IPS-20b (cell line): ENCODE results near the gene NUTM2F.
"Not testable (repeated sequence)": the region's sequence is repeated elsewhere in the genome, so short reads cannot be mapped to it uniquely, and the experiment has no call there.

ENCODE experiments used
- H3K27ac ChIP-seq: one replicate; pipeline ENCODE4 v1.5.1; 2013; ENCODE audit warnings: low read length
- H3K27me3 ChIP-seq: 2 replicates; pipeline ENCODE4 v1.6.1; 2013; ENCODE audit warnings: mild to moderate bottlenecking, low read length, inconsistent platforms; ENCODE audit not compliant: insufficient read depth
- H3K36me3 ChIP-seq: 2 replicates; pipeline ENCODE4 v1.6.1; 2013; ENCODE audit warnings: low read depth, mild to moderate bottlenecking, inconsistent platforms, low read length, moderate library complexity; ENCODE audit not compliant: insufficient read depth
- H3K4me1 ChIP-seq: 2 replicates; pipeline ENCODE4 v1.6.1; 2013; ENCODE audit warnings: mild to moderate bottlenecking, control low read depth, inconsistent platforms, low read length, moderate library complexity; ENCODE audit not compliant: insufficient read depth
- H3K4me3 ChIP-seq: 2 replicates; pipeline ENCODE4 v1.5.1; 2013; ENCODE audit warnings: mild to moderate bottlenecking, low read length, inconsistent platforms
- H3K9ac ChIP-seq: 2 replicates; pipeline ENCODE4 v1.6.1; 2013; ENCODE audit warnings: low read depth, mild to moderate bottlenecking, inconsistent platforms, low read length, moderate library complexity
- H3K9me3 ChIP-seq: 2 replicates; pipeline ENCODE4 v1.6.1; 2013; ENCODE audit warnings: mild to moderate bottlenecking, low read depth, low read length, inconsistent platforms; ENCODE audit not compliant: insufficient read depth

NUTM2F gene

DNA sequence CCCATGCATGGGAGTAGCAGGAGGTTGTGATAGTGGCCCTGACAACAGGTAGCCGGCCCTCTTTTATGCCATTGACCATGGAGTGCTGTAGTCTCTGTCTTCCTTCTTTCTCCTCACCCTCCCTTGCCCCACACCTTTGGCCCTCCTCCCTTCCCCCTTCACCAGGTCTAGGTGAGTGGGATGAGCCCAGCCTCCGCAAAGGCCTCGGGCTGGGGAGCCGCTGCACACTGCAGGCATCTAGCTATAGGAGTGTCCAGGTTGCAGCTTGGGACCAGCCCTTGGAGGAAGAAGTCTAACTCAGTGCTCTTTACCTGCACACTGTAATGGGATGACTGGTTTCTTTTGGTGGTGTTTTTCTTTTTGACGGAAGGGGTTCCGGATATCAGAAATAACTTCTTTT, 12.3 kb upstream of the NUTM2F start:
- not testable (repeated sequence) for H3K4me1 ChIP-seq, H3K27ac ChIP-seq, H3K9ac ChIP-seq, H3K27me3 ChIP-seq, H3K36me3 ChIP-seq, H3K4me3 ChIP-seq, H3K9me3 ChIP-seq

DNA sequence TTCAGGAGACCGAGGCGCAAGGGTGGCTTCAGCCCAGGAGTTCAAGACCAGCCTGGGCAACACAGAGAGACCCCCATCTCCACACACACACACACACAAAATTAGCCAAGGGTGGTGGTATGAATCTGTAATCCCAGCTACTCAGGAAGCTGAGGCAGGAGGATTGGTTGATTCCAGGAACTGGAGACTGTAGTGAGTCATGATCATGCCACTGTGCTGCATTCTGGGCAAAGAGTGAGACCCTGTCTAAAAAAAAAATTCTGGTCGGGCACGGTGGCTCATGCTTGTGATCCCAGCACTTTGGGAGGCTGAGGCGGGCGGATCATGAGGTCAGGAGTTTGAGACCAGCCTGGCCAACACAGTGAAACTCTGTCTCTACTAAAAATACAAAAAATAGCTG, 11.2 kb upstream of the NUTM2F start:
- not testable (repeated sequence) for H3K27me3 ChIP-seq, H3K9ac ChIP-seq, H3K27ac ChIP-seq, H3K4me3 ChIP-seq, H3K4me1 ChIP-seq, H3K36me3 ChIP-seq, H3K9me3 ChIP-seq

DNA sequence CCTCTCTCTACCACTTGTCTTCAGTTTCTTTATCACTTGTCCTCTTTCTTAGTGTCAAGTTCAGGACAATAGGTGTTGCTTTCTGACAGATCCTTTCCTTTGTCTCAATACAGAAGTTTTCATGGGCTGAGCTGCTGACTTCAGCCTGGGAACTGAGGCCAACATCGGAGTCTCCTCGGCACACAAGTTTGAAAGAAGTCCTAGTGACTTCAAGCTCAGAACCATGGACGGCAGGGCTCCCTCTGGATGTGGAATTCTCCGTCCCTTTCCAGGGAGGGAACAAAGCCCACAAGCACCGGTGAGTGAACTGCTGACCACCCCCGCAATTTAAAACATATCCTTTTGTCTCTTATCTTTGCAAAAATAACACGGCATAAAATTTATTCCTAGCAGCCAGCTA, 10.3 kb upstream of the NUTM2F start:
- not testable (repeated sequence) for H3K4me1 ChIP-seq, H3K9ac ChIP-seq, H3K27me3 ChIP-seq, H3K9me3 ChIP-seq, H3K27ac ChIP-seq, H3K36me3 ChIP-seq, H3K4me3 ChIP-seq

DNA sequence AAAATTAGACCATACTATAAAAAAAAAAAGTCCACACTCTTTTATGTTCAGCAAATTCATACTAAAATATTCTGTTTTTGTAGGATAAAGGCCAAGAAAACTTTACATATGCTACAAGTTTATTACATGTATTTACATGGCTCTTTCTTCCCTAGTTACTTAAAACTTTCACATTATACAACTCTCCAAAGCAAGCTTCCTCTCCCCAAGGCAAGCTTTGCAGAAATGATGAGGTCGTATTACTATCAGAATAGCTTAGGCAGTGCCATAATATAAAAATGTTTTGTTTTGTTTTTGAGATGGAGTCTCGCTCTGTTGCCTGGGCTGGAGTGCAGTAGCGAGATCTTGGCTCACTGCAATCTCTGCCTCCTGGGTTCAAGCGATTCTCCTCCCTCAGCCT, 8.0 kb upstream of the NUTM2F start:
- H3K36me3 ChIP-seq, H3K9me3 ChIP-seq, H3K9ac ChIP-seq, H3K4me3 ChIP-seq, H3K27ac ChIP-seq, H3K27me3 ChIP-seq, H3K4me1 ChIP-seq: not testable (repeated sequence)

DNA sequence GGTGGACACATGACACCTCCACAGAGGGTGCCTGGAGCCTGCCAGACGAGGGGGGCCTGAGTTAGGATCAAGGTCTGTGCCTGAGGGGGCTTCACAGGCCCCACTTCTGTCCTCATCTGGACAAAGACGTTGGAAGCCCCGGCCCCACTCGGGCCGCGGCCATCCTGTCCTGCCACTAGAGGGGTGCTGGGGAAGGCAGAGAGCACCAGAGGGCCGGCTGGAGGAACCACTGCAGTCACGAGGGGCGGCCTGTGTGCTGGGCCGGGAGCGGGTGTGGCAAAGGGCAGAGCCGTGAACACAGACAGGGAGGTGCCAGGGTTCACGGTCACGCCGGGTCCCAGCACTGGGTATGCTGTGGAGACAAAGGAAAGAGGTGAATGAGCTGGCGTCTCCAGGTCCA, 2.9 kb downstream of the NUTM2F start:
- not testable (repeated sequence) for H3K9me3 ChIP-seq, H3K9ac ChIP-seq, H3K27me3 ChIP-seq, H3K4me1 ChIP-seq, H3K27ac ChIP-seq, H3K4me3 ChIP-seq, H3K36me3 ChIP-seq

DNA sequence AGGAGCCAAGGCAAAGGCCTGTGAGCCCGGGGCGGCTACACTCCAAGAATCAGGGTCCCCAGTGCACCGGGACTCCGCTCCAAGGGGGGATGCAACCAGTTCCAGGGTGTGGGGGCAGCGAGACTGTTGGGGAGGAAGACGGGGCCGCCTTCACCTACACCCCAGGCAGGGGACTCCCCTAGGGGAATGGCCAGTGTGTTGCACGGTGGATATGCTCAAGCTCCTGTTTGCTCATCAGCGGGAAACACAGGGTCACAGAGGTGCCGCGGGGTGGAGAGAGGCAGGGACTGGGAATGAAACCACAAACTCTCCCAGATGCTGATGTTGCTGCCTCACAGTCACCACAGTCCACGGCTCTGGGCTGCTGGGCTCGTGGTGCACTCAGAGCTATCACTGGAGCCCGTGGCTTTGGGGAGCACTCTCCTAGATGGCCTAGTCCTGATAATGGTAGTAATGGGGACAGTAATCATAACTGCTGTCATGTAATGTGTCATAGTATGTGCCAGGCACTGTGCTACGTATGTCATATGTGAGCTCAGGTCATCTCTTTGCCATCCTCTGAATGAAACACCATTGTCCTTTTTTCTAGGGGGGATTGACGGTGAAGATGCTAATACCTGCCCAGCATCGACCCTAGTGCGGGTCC, 5.2 kb downstream of the NUTM2F start:
- not testable (repeated sequence) for H3K36me3 ChIP-seq, H3K4me1 ChIP-seq, H3K9ac ChIP-seq, H3K4me3 ChIP-seq, H3K27me3 ChIP-seq, H3K9me3 ChIP-seq, H3K27ac ChIP-seq

DNA sequence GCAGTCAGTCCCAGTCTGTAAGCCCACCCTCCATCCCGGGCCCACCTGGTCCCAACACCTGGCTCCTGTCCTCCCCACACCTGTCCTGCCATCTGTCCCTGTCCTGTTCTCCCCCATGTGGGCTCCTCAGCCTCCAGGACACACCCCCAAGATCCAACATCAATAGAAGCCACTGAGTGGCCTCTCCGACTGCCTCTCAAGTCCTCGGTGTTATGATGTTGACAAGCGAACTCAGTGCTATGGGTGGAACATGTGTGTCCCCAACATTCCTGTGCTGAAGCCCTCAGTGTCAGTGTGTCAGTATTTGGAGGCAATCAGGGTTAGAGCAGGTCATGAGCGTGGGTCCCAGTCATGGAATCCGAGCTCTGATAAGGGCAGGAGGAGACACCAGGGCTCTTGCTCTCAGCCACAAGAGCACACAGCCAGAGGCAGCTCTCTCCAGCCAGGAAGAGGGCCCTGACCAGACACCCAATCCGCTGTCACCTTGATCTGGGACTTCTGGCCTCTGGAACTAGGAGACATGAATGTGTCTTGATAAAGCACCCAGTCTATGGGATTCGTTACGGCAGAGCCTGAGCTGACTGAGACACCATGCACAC, 6.0 kb downstream of the NUTM2F start:
- H3K4me3 ChIP-seq, H3K36me3 ChIP-seq: not testable (repeated sequence)

DNA sequence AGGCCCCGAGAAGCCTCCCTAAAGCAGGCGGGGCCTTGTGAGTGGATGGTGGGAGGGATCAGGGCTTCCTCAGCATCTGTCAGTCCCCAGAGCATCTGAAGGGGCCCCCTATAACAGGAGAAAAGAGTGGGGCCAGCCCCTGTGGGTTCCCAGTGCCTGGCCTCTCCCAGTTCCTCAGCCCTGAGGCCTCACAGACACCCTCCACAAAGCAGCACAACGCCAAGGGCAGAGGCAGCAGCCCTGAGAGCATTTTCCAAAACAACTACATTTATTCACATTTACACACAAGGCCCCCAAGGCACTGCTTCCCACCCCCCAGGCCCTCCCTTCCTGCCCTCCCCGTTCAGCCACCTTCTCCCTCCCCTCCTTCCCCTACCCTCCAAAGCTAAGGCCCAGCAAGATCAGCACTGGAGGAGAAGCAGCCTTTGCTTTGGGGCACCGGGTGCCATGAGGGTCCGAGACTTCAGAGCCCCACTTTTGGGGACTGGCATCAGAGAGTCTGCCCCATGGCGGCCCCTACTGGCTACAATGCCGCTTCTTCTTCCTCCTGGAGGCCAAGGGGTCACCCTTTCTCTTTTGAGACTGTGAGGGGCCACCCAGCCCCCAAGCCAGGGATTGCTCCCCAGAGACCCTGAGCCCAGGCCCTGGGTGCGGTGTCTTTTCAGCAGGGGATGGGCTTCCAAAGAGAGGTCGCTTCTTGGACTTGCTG, 10.3 kb downstream of the NUTM2F start:
- not testable (repeated sequence) for H3K36me3 ChIP-seq, H3K9me3 ChIP-seq, H3K27me3 ChIP-seq, H3K4me1 ChIP-seq, H3K9ac ChIP-seq, H3K4me3 ChIP-seq, H3K27ac ChIP-seq

More for the DNA sequence above, 6.0 kb downstream of the NUTM2F start:
- not testable (repeated sequence) for H3K27me3 ChIP-seq, H3K4me1 ChIP-seq, H3K27ac ChIP-seq, H3K9me3 ChIP-seq, H3K9ac ChIP-seq

DNA sequence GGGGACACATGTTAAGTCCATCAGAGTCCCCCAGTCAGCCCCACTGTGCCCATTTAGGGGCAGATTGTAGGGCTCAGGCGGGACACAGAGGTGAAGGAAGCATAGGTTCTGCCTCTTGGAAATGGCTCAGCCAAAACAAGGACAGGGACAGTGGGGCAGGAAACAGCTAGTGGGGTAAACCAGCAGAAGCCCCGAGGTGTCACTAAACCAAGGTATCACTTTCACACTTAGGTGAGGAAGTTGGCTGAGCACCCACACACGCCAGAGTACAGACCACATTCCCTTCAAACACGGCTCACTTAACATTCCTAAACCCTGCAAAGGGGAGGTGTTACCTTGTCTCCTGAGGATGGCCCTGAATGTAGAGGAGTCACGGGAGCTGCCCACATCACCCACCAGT, 12.2 kb downstream of the NUTM2F start:
- H3K36me3 ChIP-seq, H3K9me3 ChIP-seq, H3K27me3 ChIP-seq, H3K27ac ChIP-seq, H3K4me3 ChIP-seq, H3K4me1 ChIP-seq, H3K9ac ChIP-seq: not testable (repeated sequence)

DNA sequence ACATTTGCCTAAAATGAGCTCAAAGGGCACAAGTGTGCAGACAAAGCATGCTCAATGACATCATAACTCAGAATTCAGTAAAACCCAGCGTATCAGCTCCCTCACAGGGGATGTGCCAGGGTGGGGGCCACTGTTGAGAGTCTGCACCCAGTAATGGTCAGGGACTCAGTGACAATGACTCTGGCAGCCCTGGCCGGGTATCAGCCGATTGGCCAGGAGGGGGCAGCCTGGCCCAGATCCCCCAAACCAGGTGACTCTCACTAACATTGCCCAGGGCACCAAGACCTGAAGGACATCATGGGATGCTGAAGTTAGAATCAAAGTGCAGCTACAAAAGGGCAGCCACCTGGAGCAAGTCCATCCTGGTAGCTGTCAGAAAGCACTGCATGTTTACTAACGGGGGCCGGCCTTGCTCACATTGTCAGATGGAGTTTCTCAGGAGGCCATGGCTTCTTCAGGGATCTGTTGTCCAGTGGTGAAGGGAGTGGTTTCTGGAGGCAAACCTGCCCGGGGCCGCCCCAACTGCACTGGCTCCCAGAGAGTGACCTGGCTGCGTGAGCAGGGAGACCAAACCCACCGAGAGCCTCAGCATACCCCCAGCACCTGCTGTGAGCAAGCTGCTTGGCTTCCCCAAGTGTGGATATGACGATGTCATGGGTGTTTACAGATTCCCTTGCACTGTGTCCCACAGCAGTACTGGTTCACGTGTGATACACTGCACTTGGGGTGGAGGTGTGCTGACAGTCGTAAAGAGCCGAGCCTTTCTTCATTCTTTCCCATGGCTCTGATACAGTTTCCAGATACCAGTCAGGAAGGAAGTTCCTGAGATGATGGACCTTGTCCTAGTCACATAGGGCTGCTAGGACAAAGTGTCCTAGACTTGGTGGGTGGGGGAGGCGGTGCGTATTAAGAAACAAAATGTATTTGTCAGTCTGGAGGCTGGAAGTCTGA, 13.1 kb downstream of the NUTM2F start:
- H3K27ac ChIP-seq, H3K9me3 ChIP-seq, H3K4me1 ChIP-seq, H3K36me3 ChIP-seq, H3K27me3 ChIP-seq, H3K4me3 ChIP-seq, H3K9ac ChIP-seq: not testable (repeated sequence)

DNA sequence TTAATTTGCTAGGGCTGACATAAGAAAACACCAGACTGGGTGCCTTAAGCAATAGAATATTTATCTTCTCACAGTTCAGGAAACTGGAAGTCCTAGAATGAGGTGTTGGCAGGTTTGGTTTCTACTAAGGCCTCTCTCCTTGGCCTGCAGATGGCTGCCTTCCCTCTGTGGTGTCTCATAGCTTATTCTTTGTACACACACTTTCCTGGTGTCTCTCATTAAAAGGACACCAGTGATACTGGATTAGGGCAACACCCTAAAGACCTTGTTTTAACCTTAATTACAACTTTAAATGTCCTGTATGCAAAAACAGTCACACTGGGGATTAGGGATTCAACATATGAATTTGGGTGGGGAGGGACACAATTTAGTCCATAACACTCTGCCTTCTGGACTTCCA, 25.1 kb downstream of the NUTM2F start:
- Histone ChIP-seq H3K36me3 (no peaks in the 10 kb centered on the region), H3K9ac (no peak overlapping the region), H3K27me3 (no peaks in the 10 kb centered on the region), H3K9me3 (no peaks in the 10 kb centered on the region), H3K4me1 (no peaks in the 10 kb centered on the region), H3K4me3 (no peak overlapping the region), H3K27ac (no peak overlapping the region)

DNA sequence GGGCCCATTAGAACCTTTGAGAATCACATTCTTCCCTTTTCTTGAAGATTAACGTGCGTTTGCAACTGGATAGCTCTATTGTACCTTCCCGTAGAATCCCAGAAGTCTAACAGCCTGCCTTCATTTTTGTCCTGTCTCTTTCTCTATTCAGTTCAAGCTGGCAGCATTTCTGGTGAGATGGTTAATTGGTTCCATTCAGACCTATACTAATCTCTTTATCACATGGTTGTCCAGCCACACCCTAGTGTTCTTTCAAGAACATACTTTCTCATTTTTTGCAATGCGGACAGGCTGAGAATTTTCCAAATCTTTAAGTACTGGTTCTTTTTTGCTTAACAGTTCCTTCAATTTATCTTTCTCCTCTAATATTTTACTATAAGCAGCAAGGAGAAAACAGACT, 26.0 kb downstream of the NUTM2F start:
- H3K36me3 ChIP-seq: no peaks in the 10 kb centered on the region

More for the DNA sequence above, 26.0 kb downstream of the NUTM2F start:
- Histone ChIP-seq H3K27me3 (no peaks in the 10 kb centered on the region), H3K4me3 (no peak overlapping the region), H3K4me1 (no peaks in the 10 kb centered on the region), H3K27ac (no peak overlapping the region), H3K9ac (no peak overlapping the region), H3K9me3 (no peaks in the 10 kb centered on the region)
